Omental fat pad (tissue), 4 donors: ENCODE data around the gene ALPP. TPM values are rescaled to one million over a fixed set of nuclear protein-coding genes. Genes with fewer than 3 reads are reported as not detected.
"Not testable (repeated sequence)": the region's sequence is repeated elsewhere in the genome, so short reads cannot be mapped to it uniquely, and the experiment has no call there.

Experiments
- ATAC-seq: fragments of 150-250 bp; one replicate; pipeline ENCODE4 v1.9.1; 2016; ENCODE audit warnings: mild to moderate bottlenecking, moderate library complexity; ENCODE audit not compliant: low FRiP score
- DNase-seq: peaks from one replicate; pipeline ENCODE4 v3.0.0-alpha.2; 2019; ENCODE audit warnings: low spot score
- small RNA-seq: library from RNA; depleted of rRNA; stranded (forward); fragments of <200 nt; gene quantifications from one replicate; pipeline ENCODE3, GENCODE V24; 2016
- total RNA-seq, 4 donors: library from RNA; depleted of rRNA; stranded (reverse); fragments of >200 nt; gene quantifications; one replicate each; pipeline ENCODE4 v1.1.0, GENCODE V29; 2016
- TF ChIP-seq, protein P1 (sequence below), 3 donors: fragments of 450-650 bp; IDR thresholded peaks; one replicate each; pipeline ENCODE4 v1.5.1; 2016 to 2017; ENCODE audit warnings: antibody characterized with exemption in 3 of 3, mild to moderate bottlenecking in 3 of 3, moderate library complexity in 2 of 3

The ALPP gene
- total RNA-seq, 4 donors from 2014 or later, result not detected

GRCh38 chr2:232422051-232422450 is 43.5 kb downstream of the ALPP start:
- TF ChIP-seq, protein P1, sequence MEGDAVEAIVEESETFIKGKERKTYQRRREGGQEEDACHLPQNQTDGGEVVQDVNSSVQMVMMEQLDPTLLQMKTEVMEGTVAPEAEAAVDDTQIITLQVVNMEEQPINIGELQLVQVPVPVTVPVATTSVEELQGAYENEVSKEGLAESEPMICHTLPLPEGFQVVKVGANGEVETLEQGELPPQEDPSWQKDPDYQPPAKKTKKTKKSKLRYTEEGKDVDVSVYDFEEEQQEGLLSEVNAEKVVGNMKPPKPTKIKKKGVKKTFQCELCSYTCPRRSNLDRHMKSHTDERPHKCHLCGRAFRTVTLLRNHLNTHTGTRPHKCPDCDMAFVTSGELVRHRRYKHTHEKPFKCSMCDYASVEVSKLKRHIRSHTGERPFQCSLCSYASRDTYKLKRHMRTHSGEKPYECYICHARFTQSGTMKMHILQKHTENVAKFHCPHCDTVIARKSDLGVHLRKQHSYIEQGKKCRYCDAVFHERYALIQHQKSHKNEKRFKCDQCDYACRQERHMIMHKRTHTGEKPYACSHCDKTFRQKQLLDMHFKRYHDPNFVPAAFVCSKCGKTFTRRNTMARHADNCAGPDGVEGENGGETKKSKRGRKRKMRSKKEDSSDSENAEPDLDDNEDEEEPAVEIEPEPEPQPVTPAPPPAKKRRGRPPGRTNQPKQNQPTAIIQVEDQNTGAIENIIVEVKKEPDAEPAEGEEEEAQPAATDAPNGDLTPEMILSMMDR (IDR thresholded peaks at IDR 0.05), result no peak
- ATAC-seq (no peak), DNase-seq (no peak)

DNA sequence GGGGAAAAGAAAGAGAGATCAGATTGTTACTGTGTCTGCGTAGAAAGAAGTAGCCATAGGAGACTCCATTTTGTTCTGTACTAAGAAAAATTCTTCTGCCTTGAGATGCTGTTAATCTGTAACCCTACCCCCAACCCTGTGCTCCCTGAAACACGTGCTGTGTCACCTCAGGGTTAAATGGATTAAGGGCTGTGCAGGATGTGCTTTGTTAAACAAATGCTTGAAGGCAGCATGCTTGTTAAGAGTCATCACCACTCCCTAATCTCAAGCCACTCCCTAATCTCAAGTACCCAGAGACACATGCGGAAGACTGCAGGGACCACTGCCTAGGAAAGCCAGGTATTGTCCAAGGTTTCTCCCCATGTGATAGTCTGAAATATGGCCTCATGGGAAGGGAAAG is 44.4 kb downstream of the ALPP start:
- ATAC-seq, DNase-seq: not testable (repeated sequence)

DNA sequence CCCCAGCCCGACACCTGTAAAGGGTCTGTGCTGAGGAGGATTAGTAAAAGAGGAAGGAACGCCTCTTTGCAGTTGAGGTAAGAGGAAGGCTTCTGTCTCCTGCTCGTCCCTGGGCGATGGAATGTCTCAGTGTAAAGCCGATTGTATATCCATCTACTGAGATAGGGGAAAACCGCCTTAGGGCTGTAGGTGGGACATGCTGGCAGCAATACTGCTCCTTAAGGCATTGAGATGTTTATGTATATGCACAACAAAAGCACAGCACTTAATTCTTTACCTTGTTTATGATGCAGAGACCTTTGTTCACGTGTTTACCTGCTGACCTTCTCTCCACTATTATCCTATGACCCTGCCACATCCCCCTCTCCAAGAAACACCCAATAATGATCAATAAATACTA is 44.9 kb downstream of the ALPP start:
- DNase-seq, ATAC-seq: not testable (repeated sequence)

DNA sequence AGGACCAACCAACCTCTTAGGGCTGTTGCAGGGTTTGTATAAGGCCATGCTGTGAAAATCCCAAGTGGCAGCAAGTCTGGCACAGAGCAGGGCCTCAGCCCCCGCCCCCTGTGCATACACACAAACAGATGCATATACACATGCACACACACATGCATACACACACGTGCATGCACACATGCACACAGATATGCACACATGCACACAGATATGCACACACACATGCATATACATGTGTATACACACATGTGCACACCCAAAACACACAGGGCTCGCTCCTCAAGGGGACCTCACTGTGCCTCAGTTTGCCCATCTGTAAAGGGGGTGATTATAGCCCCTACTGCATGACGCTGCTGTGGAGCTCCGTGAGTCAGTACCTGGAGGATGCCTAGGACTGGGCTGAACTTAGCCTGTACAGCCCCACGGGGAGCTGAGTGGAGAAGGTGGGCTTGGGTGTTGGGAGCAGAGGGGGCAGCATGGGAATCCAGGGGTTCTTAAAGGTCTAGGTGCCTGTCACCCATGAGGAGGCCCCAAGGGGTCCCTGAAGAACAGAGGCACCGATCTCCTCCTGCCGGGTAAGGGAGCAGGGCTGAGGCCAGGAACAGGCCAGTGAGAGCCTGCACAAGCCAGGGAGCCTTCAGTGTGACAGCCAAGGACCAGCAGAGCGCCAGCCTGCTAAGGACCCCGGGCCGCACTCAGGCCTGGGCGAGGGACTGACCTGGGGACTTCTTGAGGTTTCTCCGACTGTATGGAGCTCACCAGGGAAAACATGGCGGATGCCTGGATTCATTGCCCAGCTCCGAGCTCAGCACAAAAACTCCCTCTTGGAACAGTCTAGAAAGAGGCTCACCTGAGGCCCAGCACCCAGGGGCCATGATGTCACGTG is 53.4 kb downstream of the ALPP start:
- DNase-seq (no peak), ATAC-seq (no peak)

More for the DNA sequence above, 53.4 kb downstream of the ALPP start:
- TF ChIP-seq, protein P1 (IDR thresholded peaks at IDR 0.05), result no peak

Small RNA genes lying within 50 kb of the gene (small RNA-seq; reads per million reads assigned to genes)
- gene AC068134.3 (not detected), gene AC068134.4 (not detected)

Other genes starting within 250 kb of the ALPP start
- gene ALPG, start 28.1 kb downstream of the ALPP start, total RNA-seq, result not detected
- gene ALPI, start 77.4 kb downstream of the ALPP start, total RNA-seq, result not detected
- 1 to 10 TPM in 2 of 4 donors, under 1 TPM in 1, not detected in 1; 0.19 to 1.1 (median 1.0) TPM for gene ECEL1, start 109.1 kb downstream of the ALPP start, total RNA-seq
- not detected for gene PRSS56, start 141.6 kb downstream of the ALPP start, total RNA-seq
- not detected for gene CHRND, start 147.4 kb downstream of the ALPP start, total RNA-seq
- gene CHRNG, start 160.9 kb downstream of the ALPP start, total RNA-seq, result not detected
- 1 to 10 TPM; 1.5 to 3.8 (median 2.4) TPM for gene TIGD1, start 171.8 kb downstream of the ALPP start, total RNA-seq
- gene EIF4E2, start 171.9 kb downstream of the ALPP start, total RNA-seq, result 10 to 100 TPM; 32.2 to 45.4 (median 37.8) TPM